ENCODE measurements around the gene PARD3B. TPM values are rescaled to one million over a fixed set of nuclear protein-coding genes. Genes with fewer than 3 reads are reported as not detected.

Gene PARD3B
- total and polyA plus RNA-seq, 2 of the 4 experiments (the other 2 are of a cell fraction): 3.3 to 15.6 TPM

GRCh38 chr2:204497855-204498254 is 47.4 kb upstream of the PARD3B start:
- Histone ChIP-seq H4K8ac (ENCODE audit: low read depth in 2 of 2, low read length in 2 of 2) (no peak overlapping the region), H2BK20ac (ENCODE audit: low read depth, low read length) (no peak overlapping the region), H2BK5ac (ENCODE audit: low read depth, low read length, poor library complexity, severe bottlenecking) (no peak overlapping the region), H3K23ac (ENCODE audit: low read depth, low read length) (no peak overlapping the region), H2AK5ac (ENCODE audit: low read depth, low read length) (no peak overlapping the region), H3K4me3 (ENCODE audit: insufficient read depth, low read depth, low read length) (no peak overlapping the region), H2AK9ac (replicated peaks; ENCODE audit: low read depth, low read length, poor library complexity) (no peak overlapping the region), H3K4me1 (ENCODE audit: control insufficient read depth, insufficient read depth, low read length) (no peaks in the 10 kb centered on the region), H4K91ac (ENCODE audit: insufficient read depth, low read depth, low read length) (no peak overlapping the region), H3K9me1 (ENCODE audit: insufficient read depth, low read length) (no peaks in the 10 kb centered on the region), H3K27me3 (ENCODE audit: control insufficient read depth, insufficient read depth, low read length) (no peaks in the 10 kb centered on the region), H3K14ac (replicated peaks; ENCODE audit: low read depth, low read length) (no peak overlapping the region), H2AFZ (replicated peaks; ENCODE audit: low read length, poor library complexity) (no peak overlapping the region), H2BK120ac (ENCODE audit: low read depth, low read length) (no peak overlapping the region), H3K18ac (ENCODE audit: low read depth, low read length) (no peak overlapping the region), H3K9ac (ENCODE audit: low read depth, low read length) (no peak overlapping the region), H3K9me3 (ENCODE audit: control insufficient read depth, insufficient read depth, low read length) (no peaks in the 10 kb centered on the region), H3K56ac (ENCODE audit: extremely low read depth, insufficient read depth, low read length) (no peak overlapping the region), H3K79me1 (ENCODE audit: low read depth in 1 of 2, low read length in 2 of 2) (no peaks in the 10 kb centered on the region), H3K4me2 (ENCODE audit: low read depth, low read length) (no peak overlapping the region), H4K5ac (ENCODE audit: low read depth, low read length) (no peak overlapping the region), H4K20me1 (ENCODE audit: insufficient read depth, low read length) (no peaks in the 10 kb centered on the region), H2BK15ac (ENCODE audit: low read depth, low read length) (no peak overlapping the region), H3K4ac (ENCODE audit: low read depth, low read length) (no peak overlapping the region), H3K27ac (ENCODE audit: insufficient read depth, low read length) (no peak overlapping the region), H3K36me3 (ENCODE audit: control insufficient read depth, insufficient read depth, low read length) (no peaks in the 10 kb centered on the region)
- no CpG with 5 or more reads among the region's 1 CpG for WGBS, 2 experiments (ENCODE audit: extremely low coverage in 2 of 2, insufficient read length in 1 of 2)
- no TSS peak for BruUV-seq (replicated peaks)
- ChIA-PET CTCF (no interaction called here), POLR2A (ENCODE audit: unreplicated experiment) (no interaction called here)
- intact Hi-C loops (cut with micrococcal nuclease) (no loop called here), dilution Hi-C loops (cut with HindIII; ENCODE audit: low sequenced_read_pairs, unreplicated experiment) (no loop called here), in situ Hi-C loops (cut with MboI; ENCODE audit: low sequenced_read_pairs) (no loop called here)
- no peak for TF ChIP-seq BHLHE40 (IDR thresholded peaks at IDR 0.05; ENCODE audit: low read depth, low read length)
- no peak for TF ChIP-seq RFX5 (IDR thresholded peaks at IDR 0.05; ENCODE audit: low read depth, low read length)
- TF ChIP-seq RAD21 (IDR thresholded peaks at IDR 0.05; ENCODE audit: low read length): no peak
- TF ChIP-seq RCOR1 (IDR thresholded peaks at IDR 0.05; ENCODE audit: insufficient replicate concordance, low read length): no peak
- TF ChIP-seq, protein P1, sequence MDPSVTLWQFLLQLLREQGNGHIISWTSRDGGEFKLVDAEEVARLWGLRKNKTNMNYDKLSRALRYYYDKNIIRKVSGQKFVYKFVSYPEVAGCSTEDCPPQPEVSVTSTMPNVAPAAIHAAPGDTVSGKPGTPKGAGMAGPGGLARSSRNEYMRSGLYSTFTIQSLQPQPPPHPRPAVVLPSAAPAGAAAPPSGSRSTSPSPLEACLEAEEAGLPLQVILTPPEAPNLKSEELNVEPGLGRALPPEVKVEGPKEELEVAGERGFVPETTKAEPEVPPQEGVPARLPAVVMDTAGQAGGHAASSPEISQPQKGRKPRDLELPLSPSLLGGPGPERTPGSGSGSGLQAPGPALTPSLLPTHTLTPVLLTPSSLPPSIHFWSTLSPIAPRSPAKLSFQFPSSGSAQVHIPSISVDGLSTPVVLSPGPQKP (IDR thresholded peaks at IDR 0.05; ENCODE audit: borderline replicate concordance, low read depth, low read length): no peak
- no peak for TF ChIP-seq MXI1 (IDR thresholded peaks at IDR 0.05; ENCODE audit: borderline replicate concordance, low read depth, low read length)
- TF ChIP-seq FOS (IDR thresholded peaks at IDR 0.05; ENCODE audit: low read depth, low read length): no peak
- DNase-seq (no peak), ATAC-seq (ENCODE audit: low read depth) (no peak)
